K562 (cell line): ENCODE measurements around the gene GPN3. TPM values are rescaled to one million over a fixed set of nuclear protein-coding genes. Genes with fewer than 3 reads are reported as not detected.
A peak's percentile ranks its signal among the peaks of the same experiment; 100 is the strongest.

Experiments
- ATF6 ChIP-seq: sonication (generic); formaldehyde crosslinking; IDR thresholded peaks from 2 replicates; pipeline ENCODE4 v1.4.0; 2020; ENCODE audit warnings: mild to moderate bottlenecking, missing genetic modification reagents
- CBFA2T3 ChIP-seq: fragments of 450-650 bp; IDR thresholded peaks from 2 replicates; pipeline ENCODE4 v1.6.1; 2017
- CTCFL ChIP-seq: IDR thresholded peaks from 2 replicates; pipeline ENCODE4 v1.6.1; 2011; ENCODE audit warnings: borderline replicate concordance, low read depth, mild to moderate bottlenecking, moderate library complexity, low read length; ENCODE audit not compliant: insufficient read depth, poor library complexity, severe bottlenecking
- ELK1 ChIP-seq: sonication (generic); formaldehyde crosslinking; IDR thresholded peaks from 2 replicates; pipeline ENCODE4 v1.8.1; 2022; ENCODE audit warnings: missing genetic modification reagents
- FOSL1 ChIP-seq: fragments of 200-800 bp; sonication (Bioruptor generic); conservative IDR thresholded peaks from 2 replicates; pipeline ENCODE4 v1.6.1; 2016; ENCODE audit warnings: missing genetic modification characterization, missing compliant biosample characterization
- FOXJ2 ChIP-seq: fragments of 200-800 bp; sonication (Bioruptor generic); IDR thresholded peaks from 2 replicates; pipeline ENCODE4 v1.6.1; 2016; ENCODE audit warnings: missing genetic modification characterization, missing compliant biosample characterization
- GABPB2 ChIP-seq: fragments of 250-450 bp; sonication (Bioruptor Pico); conservative IDR thresholded peaks from 2 replicates; pipeline ENCODE4 v1.5.1; 2021; ENCODE audit warnings: mild to moderate bottlenecking
- HDAC2 ChIP-seq: fragments of 450-650 bp; IDR thresholded peaks from 2 replicates; pipeline ENCODE4 v1.6.1; 2016; ENCODE audit warnings: mild to moderate bottlenecking
- HDAC6 ChIP-seq: IDR thresholded peaks from 2 replicates; pipeline ENCODE4 v1.6.1; 2012; ENCODE audit warnings: low read depth, mild to moderate bottlenecking, control low read depth, inconsistent platforms, low read length, moderate library complexity
- KDM4B ChIP-seq, 2 experiments: fragments of 450-650 bp in 1 of 2; sonication (generic) in 1 of 2; IDR thresholded peaks; 2 replicates each; pipeline ENCODE4 v1.6.1; 2016 to 2017; ENCODE audit warnings: borderline replicate concordance in 2 of 2, antibody characterized with exemption in 1 of 2, low read depth in 1 of 2, mild to moderate bottlenecking in 1 of 2
- NCOA1 ChIP-seq: fragments of 450-650 bp; IDR thresholded peaks from 2 replicates; pipeline ENCODE4 v1.6.1; 2016; ENCODE audit warnings: low read depth
- NR0B1 ChIP-seq: fragments of 450-650 bp; IDR thresholded peaks from one replicate; pipeline ENCODE4 v1.6.1; 2018; ENCODE audit warnings: mild to moderate bottlenecking, moderate library complexity; ENCODE audit not compliant: partially characterized antibody
- NR2F6 ChIP-seq: fragments of 450-650 bp; formaldehyde crosslinking; IDR thresholded peaks from 2 replicates; pipeline ENCODE4 v1.4.0; 2020; ENCODE audit warnings: mild to moderate bottlenecking
- PHTF2 ChIP-seq: fragments of 250-450 bp; sonication (Bioruptor Pico); IDR thresholded peaks from 2 replicates; pipeline ENCODE4 v1.5.0; 2021; ENCODE audit warnings: mild to moderate bottlenecking
- POLR2A ChIP-seq: fragments of 450-650 bp; conservative IDR thresholded peaks from 2 replicates; pipeline ENCODE4 v1.6.1; 2016
- POLR2B ChIP-seq: fragments of 450-650 bp; IDR thresholded peaks from 2 replicates; pipeline ENCODE4 v1.6.1; 2018; ENCODE audit warnings: low read depth; ENCODE audit not compliant: partially characterized antibody
- TAF7 ChIP-seq: fragments of 450-650 bp; IDR thresholded peaks from 2 replicates; pipeline ENCODE4 v1.6.1; 2016; ENCODE audit warnings: missing genetic modification characterization, missing compliant biosample characterization
- ZNF134 ChIP-seq: fragments of 250-450 bp; sonication (Bioruptor Pico); conservative IDR thresholded peaks from 2 replicates; pipeline ENCODE4 v1.4.0; 2020
- ZNF41 ChIP-seq: fragments of 250-450 bp; sonication (Bioruptor Pico); conservative IDR thresholded peaks from 2 replicates; pipeline ENCODE4 v1.4.0; 2020; ENCODE audit warnings: mild to moderate bottlenecking
- ZNF696 ChIP-seq: fragments of 250-450 bp; sonication (Bioruptor Pico); conservative IDR thresholded peaks from 2 replicates; pipeline ENCODE4 v1.4.0; 2020; ENCODE audit warnings: mild to moderate bottlenecking, moderate library complexity
- ZNF740 ChIP-seq, 3 experiments: fragments of 200-800 bp in 1 of 3; sonication (Bioruptor generic) in 1 of 3; sonication (generic) in 1 of 3; formaldehyde crosslinking in 1 of 3; IDR thresholded peaks; 2 replicates each; pipeline versions ENCODE4 v1.6.1 to v1.8.0; 2016 to 2022; ENCODE audit warnings: mild to moderate bottlenecking in 2 of 3, missing compliant biosample characterization in 2 of 3, missing genetic modification characterization in 2 of 3, missing genetic modification reagents in 1 of 3
- polyA plus RNA-seq, 8 experiments: library from polyadenylated mRNA; depleted of rRNA in 4 of 8; stranded (reverse) in 5 of 8; unstranded in 3 of 8; fragments of >200 nt; fragmentation: Nextera tagmentation in 2 of 8; fragmentation: Illumina TruSeq in 1 of 8; extraction: Ambion mirVana in 2 of 8; extraction: Trizol in 1 of 8; gene quantifications; 2 replicates each; pipeline versions ENCODE4 v1.2.1 to v1.2.3, GENCODE V29; 2011 to 2014; ENCODE audit warnings: inconsistent platforms in 1 of 8, missing spikeins in 1 of 8
- total RNA-seq, 7 experiments: library from RNA; depleted of rRNA in 6 of 7; stranded (reverse); fragments of >200 nt in 6 of 7; fragmentation: Illumina TruSeq in 2 of 7; extraction: Trizol in 2 of 7; gene quantifications; 2 replicates each; pipeline versions ENCODE4 v1.2.1 to v1.2.3, GENCODE V29; 2011 to 2021; ENCODE audit warnings: low replicate concordance in 1 of 7

Gene GPN3
- total and polyA plus RNA-seq, 9 of the 15 experiments (the other 6 are each of a cell fraction or from before 2014, with no cell fraction given) = 35.8 to 123 (median 64.2) TPM

DNA sequence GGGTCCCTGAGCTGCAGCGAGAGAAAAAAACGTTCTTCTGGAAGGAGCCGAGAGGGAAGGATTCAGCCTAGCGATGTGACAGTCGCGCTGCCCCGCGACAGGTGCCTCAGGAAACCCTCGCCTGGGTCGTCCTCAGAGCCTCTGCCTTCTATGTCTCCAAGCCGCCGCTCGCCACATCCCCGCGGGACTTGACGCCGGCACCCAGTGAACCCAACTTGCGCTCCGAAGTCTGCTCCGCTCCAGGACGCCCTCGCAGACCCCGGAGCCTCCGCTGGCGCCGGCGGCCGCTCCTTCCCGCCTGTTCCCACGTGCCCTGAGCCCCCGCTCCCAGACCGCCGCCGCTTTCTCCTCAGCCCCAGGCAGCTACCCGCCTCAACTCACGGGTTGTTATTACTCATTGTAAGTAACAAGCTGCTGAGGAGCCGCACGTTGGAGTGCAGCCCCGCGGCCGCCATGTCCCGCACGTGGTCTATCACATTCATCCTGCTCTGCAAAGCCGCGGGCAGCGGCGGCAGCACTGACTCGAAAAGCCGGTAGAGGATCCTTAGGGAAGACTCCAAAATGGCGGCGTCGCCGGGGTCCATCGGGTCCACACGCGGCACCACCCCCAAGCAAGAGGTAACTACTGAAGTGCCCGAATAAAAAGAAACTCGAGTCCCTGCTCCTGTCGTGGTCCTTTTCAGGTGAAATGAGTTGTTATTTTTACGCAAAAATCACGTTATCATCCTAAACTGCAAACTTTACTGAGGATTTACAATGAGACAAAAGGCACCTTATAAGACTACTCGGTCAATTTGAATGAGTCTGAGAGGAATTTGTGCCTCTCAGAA lies 64.7 kb downstream of the GPN3 start, which contains the start of gene ANAPC7 (continued):
- TF ChIP-seq ATF6 (CRISPR knock-in tag) = no peak
- no peak for TF ChIP-seq CBFA2T3
- TF ChIP-seq PHTF2 (CRISPR knock-in tag) = no peak
- no peak for TF ChIP-seq KDM4B (IDR thresholded peaks at IDR 0.05; ENCODE audit: borderline replicate concordance in 2 of 2, low read depth in 1 of 2)
- TF ChIP-seq ELK1 (CRISPR knock-in tag) = no peak
- no peak for TF ChIP-seq ZNF134 (CRISPR knock-in tag)
- TF ChIP-seq GABPB2 (CRISPR knock-in tag) = no peak
- no peak for TF ChIP-seq HDAC6
- TF ChIP-seq TAF7 = peak; percentile 63
- no peak for TF ChIP-seq ZNF740 (CRISPR knock-in tag; IDR thresholded peaks at IDR 0.05)
- no peak for TF ChIP-seq ZNF740 (tag; IDR thresholded peaks at IDR 0.05)
- peak; percentile 17; the same call in 1 of the 2 replicates for TF ChIP-seq NCOA1
- TF ChIP-seq CTCFL = no peak
- TF ChIP-seq FOSL1 (tag) = no peak; the same call in 1 of the 2 replicates
- no peak for TF ChIP-seq NR0B1
- peak; percentile 78 for TF ChIP-seq POLR2B
- peak; percentile 82; the same call in 1 of the 2 replicates for TF ChIP-seq HDAC2
- TF ChIP-seq NR2F6 (CRISPR knock-in tag) = no peak
- no peak for TF ChIP-seq FOXJ2 (tag)
- no peak for TF ChIP-seq ZNF696 (CRISPR knock-in tag)
- TF ChIP-seq ZNF41 (CRISPR knock-in tag) = no peak
- peak; percentile 90 for TF ChIP-seq POLR2A
